ENCODE data around the gene ABCA2.

DNA sequence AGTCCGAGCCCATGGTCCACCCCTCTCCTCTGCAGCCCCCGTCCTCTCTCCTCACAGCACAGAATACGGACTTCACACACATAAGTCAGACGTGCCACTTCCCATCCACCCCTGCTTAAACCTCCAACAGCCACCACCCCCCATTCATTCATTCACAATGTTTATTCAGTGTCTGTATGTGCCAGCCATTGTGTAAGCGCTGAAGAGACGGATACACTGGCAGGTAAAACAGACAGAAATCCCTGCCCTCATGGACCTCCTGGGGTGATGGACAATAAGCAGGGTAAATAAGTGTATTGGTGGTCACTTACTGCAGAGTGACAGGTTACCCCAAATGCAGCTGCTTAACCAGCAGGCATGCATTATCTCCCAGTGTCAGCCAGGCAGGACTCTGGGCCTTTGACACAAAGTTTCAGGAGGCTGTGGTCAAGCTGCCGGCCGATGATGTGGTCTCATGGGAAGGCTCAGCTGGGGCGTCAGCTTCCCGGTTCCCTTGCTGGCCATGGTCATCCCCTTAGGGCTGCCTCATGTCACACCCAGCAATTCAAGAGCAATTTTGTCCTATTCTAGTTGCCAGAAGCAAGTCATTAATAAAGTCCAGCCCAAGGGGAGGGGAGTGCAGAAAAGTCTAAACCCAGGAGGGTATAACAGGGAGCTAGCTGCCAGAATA is 37.7 kb downstream of the ABCA2 start:
- TF ChIP-seq, protein P1, sequence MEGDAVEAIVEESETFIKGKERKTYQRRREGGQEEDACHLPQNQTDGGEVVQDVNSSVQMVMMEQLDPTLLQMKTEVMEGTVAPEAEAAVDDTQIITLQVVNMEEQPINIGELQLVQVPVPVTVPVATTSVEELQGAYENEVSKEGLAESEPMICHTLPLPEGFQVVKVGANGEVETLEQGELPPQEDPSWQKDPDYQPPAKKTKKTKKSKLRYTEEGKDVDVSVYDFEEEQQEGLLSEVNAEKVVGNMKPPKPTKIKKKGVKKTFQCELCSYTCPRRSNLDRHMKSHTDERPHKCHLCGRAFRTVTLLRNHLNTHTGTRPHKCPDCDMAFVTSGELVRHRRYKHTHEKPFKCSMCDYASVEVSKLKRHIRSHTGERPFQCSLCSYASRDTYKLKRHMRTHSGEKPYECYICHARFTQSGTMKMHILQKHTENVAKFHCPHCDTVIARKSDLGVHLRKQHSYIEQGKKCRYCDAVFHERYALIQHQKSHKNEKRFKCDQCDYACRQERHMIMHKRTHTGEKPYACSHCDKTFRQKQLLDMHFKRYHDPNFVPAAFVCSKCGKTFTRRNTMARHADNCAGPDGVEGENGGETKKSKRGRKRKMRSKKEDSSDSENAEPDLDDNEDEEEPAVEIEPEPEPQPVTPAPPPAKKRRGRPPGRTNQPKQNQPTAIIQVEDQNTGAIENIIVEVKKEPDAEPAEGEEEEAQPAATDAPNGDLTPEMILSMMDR (IDR thresholded peaks at IDR 0.05): no peak
- TF ChIP-seq POLR2A (IDR thresholded peaks at IDR 0.05) (no peak), EP300 (IDR thresholded peaks at IDR 0.05) (no peak), POLR2AphosphoS5 (IDR thresholded peaks at IDR 0.05) (no peak)
